ENCODE measurements around the gene HERPUD2.
A peak's percentile ranks its signal among the peaks of the same experiment; 100 is the strongest.
"Not testable (repeated sequence)": the region's sequence is repeated elsewhere in the genome, so short reads cannot be mapped to it uniquely, and the experiment has no call there.

The HERPUD2 gene

DNA sequence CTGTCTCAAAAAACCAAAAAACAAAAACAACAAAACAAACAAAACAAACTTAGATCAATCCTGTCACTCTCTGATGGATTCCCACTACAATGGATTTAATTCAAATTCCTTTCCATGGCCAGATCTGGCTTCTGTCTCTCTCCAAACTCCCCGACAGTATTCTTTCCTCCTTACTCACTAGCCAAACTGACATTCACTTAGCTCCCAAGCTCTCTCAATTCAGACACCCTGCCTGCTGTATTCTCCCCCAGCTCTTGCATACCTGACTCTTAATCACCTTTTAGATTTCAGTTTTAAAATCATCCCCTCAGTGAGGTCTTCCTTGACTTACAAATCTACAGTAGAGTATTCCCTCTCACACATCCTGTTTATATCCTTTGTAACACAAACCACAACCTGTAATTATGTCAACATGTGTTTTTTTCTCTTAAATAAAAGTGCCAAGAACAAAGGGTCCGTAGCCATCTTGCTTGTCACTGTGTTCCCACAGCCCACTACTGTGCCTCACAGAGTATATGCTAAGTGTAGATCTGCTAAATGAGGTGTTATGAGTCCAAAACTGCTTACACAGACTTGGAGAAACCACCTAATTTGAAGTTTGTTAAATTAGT lies 14.4 kb downstream of the HERPUD2 start:
- no peak for DNase-seq

GRCh38 chr7:35677582-35678356 lies 17.2 kb downstream of the HERPUD2 start:
- no peak for DNase-seq

DNA sequence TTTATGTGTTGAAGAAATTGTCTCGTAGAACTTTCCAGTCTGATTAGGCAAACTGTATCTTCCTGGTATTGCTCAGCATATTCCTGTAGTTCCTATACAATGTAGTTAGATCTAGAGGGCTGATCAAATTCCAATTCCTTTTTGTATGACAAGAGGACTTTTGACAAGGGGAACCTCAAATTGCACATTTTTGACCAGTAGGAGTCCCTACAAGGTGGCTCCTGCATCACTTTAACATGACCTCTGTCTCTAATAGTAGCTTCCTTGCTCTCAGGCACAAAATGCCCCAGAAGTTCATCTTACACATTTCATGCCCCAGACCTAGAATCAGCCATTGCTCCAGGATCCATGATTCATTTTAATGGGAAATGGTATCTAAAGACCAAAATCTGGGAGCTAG lies 18.7 kb downstream of the HERPUD2 start:
- no peak for DNase-seq

DNA sequence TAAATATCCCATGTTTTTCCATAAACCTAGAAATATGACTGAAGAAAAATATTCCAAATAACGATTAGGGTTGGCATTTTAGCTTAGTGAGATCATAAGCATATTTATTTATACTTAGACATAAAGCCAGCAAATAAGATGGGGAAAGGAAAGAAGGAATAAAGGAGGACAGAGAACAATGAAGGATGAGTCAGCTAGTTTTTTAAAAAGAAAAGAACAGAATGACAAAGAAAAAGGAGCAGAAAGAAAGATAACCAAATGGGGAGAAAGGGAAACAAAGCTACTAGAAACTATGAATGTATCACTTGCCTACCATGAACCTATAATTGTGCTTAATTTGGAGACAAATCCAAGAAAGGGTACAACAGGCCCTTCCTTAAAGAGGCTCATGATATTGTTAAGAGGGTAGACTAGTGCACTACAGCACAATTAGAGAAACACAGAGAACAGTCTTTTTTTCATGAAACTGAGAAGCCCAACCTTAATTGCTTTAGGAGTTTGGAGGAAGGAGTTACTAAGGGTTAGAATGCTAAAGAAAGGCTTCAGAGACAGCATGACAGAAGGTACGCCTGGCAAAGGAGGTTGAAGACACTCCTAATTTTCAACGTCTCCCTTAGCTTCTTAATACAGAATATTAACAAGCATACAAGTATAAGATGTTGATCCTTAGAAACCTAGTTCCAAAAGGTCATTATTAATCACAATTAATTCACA lies 23.9 kb downstream of the HERPUD2 start:
- no peak for DNase-seq

GRCh38 chr7:35660411-35660810 lies 34.5 kb downstream of the HERPUD2 start:
- not testable (repeated sequence) for DNase-seq

GRCh38 chr7:35658606-35659201 lies 36.2 kb downstream of the HERPUD2 start:
- DNase-seq, result no peak

GRCh38 chr7:35657125-35657524 lies 37.8 kb downstream of the HERPUD2 start:
- DNase-seq, result no peak

DNA sequence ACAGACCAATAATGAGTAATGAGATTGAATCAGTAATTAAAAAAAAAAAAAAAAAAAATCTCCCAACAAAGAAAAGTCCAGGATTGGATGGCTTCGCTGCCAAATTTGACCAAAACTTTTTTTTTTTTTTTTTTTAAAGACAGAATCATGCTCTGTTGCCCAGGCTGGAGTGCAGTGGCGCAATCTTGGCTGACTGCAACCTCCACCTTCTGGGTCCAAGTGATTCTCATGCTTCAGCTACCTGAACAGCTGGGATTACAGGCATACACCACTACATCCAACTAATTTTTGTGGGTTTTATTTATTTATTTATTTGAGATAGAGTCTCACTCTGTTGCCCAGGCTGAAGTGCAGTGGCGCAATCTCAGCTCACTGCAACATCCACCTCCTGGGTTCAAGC lies 40.4 kb downstream of the HERPUD2 start:
- peak in 4 of 56 donors; percentile 0 to 15 (median 2) for DNase-seq

DNA sequence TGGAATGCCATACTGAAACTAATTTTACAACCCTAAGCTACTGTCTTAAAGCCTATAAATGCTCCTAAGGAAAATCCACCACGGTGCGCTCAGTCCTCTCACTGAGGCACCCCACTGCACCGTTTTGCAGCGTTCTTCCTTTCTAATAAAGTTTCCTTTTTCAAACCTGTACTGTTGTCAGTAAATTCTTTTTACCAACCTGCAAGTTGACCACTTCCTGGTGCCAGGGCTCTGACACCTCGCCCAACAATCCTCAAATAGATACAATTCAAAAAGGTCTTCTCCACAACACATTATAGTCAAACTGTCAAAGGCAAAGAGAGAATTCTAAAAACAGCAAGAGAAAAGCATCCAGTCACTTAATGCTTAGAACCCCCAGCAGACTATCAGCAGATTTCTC lies 42.8 kb downstream of the HERPUD2 start:
- DNase-seq, result no peak

GRCh38 chr7:35650751-35651150 lies 44.2 kb downstream of the HERPUD2 start:
- DNase-seq, result no peak

- DNase-seq, result no peak
Measured at GRCh38 chr7:35649711-35650110, 45.2 kb downstream of the HERPUD2 start.

- DNase-seq, result no peak
Measured at GRCh38 chr7:35648367-35648766, 46.6 kb downstream of the HERPUD2 start.

DNA sequence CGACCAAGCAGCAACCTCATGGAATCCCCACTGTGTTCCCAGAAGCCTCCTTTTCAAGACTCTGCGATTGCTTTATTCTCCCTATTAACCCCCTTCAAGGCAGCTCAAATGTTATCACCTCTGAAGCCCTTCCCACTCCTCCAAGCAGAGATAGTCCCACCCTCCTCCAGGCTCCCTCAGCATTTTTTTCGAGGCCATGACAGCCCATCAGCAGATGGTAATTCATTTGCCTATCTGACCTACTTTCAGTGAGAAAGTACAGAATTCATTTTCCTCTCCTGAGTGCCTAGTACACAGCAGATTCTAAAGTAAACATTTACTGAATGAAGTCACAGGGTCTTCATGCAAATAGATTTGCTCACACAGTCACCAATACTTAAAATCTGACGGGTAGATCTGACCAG lies 47.8 kb downstream of the HERPUD2 start:
- no peak for DNase-seq

DNA sequence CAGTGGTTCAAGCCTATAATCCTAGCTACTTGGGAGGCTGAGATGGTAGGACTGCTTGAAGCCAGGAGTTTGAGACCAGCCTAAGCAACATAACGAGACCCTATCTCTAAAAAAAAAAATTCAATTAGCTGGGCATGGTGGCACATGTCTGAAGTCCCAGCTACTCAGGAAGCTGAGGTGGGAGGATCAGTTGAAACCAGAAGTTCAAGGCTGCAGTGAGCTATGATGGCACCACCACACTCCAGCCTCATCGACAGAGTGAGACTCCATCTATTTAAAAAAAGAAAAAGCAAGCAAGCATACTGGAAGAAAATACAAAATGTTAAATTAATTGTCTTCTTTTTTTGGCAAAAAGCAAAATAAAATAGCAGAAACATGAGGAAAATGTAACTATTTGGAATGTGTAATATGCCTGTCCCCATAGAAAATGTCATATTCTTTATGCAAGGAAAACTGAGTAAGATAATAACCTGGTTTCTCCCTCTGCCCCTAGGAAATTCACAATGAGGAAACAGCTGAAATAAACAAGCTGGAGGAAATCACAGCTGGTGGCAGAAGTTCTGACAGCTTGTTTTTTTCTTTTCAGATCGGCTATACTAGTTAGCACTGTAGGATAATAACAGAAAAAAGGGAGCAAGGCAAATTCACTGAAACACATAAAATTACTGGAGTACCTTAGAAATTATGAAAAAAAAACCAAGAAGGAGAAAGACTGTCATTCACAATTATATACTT lies 48.5 kb downstream of the HERPUD2 start:
- no peak for DNase-seq

GRCh38 chr7:35645691-35646090 lies 49.2 kb downstream of the HERPUD2 start:
- DNase-seq, result no peak

GRCh38 chr7:35630024-35630972 lies 64.6 kb downstream of the HERPUD2 start:
- DNase-seq, result peak in 1 of 56 donors; percentile 7

GRCh38 chr7:35624299-35625186 lies 70.4 kb downstream of the HERPUD2 start:
- peak in 26 of 56 donors; percentile 2 to 46 (median 10) for DNase-seq

DNA sequence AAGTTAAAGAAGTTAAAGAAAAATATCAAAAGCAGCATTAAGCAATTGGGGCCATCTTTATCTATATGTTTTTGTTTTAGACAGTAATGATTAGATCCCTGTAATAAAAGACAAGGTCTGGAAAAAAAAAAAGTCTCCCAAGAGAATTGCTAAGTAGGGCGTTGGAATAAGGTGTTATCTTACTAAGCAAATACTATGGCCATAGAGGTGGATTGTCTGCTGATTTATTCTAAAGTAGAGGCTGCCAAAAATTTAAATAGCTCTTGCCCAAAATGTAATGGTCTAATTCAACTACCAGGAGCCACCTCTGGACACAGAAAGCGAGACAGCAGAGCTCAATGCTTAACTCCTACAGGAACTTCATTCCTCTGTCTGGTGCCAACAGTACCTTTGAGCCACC lies 71.6 kb downstream of the HERPUD2 start:
- no peak for DNase-seq

GRCh38 chr7:35619863-35620262 lies 75.1 kb downstream of the HERPUD2 start:
- DNase-seq, result no peak

Data from amygdala (tissue), 56 donors.